GM21528 (cell line): ENCODE data around the gene OPRM1.
"Not testable (repeated sequence)": the region's sequence is repeated elsewhere in the genome, so short reads cannot be mapped to it uniquely, and the experiment has no call there.

Experiments used
- ATAC-seq: cut with Tn5 transposase; IDR thresholded peaks from one replicate; pipeline ENCODE4 v1.9.1; 2021; ENCODE audit warnings: mild to moderate bottlenecking, moderate library complexity; ENCODE audit not compliant: unreplicated experiment, low FRiP score

The OPRM1 gene

GRCh38 chr6:154039231-154039842 is at the start of gene OPRM1:
Gene OPRM1 (plus strand): TSS chr6:154039240. CDS start chr6:154039545, 305 bp downstream.
- no peak for ATAC-seq

DNA sequence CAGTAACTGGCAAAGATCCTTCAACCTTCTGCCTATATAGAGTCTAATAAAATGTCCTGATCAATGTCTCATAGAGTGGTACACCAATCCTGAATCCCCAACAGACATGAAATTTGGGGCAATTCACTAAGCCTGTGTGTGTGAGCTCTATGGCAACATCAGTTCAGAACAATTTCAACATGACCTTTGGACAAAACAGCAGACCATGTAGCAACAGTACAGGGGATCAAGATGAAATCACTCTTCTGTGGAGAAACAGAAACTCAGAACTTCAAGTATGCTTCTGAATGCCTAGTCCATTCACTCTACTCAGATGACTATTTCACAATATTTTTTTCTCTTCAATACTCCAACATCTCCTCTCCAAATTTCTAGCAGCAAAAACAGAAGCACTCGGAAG is 49.1 kb upstream of the OPRM1 start:
- no peak for ATAC-seq

- ATAC-seq, result no peak
Measured at GRCh38 chr6:153994004-153994403, 45.0 kb upstream of the OPRM1 start.

- no peak for ATAC-seq
Measured at GRCh38 chr6:153994811-153995210, 44.2 kb upstream of the OPRM1 start.

GRCh38 chr6:153997221-153997620 is 41.8 kb upstream of the OPRM1 start:
- no peak for ATAC-seq

GRCh38 chr6:154001494-154002285 is 37.4 kb upstream of the OPRM1 start:
- no peak for ATAC-seq

DNA sequence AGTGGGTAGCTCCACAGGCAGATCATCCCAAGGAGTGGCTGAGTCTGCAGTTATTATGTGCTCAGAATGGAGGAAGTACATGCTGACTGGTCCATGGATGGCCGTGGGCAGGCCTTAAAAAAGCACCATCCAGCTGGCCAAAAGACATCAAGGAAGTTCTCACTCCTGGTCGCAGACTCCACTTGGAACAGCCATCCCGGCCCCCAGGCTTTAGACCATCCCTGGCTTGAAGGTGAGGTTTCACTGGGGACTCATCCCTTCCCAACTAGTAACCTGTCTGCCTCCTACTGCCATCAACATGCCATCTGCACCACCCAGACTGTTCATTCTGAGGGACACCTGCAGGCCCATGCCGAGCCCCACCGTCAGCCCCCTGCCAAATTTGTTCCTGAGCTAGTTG is 36.1 kb upstream of the OPRM1 start:
- ATAC-seq, result no peak

DNA sequence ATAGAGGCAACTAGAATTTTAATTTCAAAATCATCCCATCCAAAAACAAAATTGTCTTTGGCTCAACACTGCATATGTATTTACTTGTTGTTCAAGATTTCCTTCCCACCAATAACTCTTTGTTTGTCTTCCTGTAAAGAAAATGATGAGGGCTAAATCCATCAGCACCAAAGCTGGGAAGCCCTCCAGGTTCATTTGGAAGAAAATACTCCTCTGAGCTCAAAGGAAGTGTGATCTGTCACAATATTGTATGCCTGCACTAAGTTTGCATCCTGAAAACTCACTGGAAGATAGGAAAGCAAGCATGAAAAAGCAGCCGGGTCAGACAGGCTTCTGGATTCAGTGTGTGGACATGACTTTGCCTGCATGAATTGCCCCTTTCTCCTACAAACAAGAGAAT is 28.7 kb upstream of the OPRM1 start:
- ATAC-seq, result no peak

DNA sequence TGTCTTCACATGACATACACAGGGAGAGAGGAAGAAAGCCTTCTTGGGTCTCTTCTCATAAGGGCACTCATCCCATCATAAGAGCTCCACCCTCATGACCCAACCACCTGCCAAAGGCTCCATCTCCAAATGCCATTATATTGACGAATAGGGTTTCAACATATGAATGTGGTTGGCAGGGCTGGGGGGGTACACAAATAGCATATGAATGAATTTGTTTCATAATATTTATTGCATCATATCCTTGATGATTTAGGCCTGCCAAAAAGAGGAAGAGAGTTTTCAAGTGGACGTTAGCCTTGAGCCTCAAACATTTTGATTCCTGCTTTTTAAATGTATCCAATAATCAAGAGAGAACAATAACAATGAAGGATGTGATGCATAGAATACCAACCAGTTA is 26.2 kb upstream of the OPRM1 start:
- ATAC-seq, result no peak

DNA sequence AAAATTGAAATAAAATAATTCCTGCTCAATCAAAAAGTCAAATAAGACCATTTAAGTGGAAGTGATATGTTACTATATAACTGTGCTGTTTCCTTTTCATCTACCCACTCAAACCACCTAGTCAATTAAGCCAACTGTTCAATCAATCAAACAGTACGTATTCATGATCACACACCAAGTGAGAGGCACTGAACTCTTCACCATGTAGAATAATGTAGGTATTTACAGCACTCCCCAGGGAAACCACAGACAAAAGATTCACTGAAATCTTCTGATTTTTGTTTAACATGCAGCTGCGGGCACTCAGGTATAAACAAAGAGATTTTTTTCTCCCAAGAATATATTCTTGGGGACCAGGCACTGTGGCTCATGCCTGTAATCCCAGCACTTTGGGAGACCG is 21.3 kb upstream of the OPRM1 start:
- no peak for ATAC-seq

DNA sequence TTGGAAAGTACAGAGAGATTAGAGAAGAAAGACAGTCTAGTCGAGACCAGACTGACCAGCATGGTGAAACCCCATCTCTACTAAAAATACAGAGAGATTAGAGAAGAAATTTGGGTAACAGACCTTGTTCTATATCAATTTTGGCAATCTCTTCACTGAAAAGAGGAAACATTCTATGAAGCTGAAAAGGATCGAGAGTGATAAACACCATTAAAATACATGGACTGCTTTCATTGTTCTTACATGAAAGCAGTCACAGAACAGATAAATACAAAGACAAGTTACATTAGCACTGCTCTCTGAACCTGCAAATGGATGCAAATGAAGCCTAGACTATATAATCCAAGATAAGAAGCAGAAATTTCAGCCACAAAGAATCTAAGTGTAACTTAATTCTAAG is 8.4 kb upstream of the OPRM1 start:
- ATAC-seq, result no peak

- ATAC-seq, result no peak
Measured at GRCh38 chr6:154041001-154041400, 2.0 kb downstream of the OPRM1 start.

GRCh38 chr6:154053141-154053540 is 14.1 kb downstream of the OPRM1 start:
- no peak for ATAC-seq

DNA sequence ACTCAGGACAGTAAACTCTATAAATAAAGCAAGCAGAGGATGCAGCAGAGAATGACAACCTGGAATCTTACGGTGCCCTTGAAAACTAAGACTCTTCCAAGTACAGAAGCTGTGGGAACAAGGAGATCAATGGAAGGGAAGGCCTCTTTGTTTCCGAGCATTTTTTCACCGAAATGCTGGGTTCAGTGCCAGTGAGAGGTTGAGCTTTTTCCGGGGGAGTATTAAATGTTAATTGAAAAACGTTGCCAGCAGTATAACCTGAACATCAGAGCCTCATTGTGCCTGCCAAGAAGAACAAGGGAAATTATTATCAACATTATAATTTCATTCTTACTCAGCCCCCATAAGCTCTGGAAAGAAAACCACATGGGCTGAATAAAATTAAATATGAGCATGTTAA is 17.5 kb downstream of the OPRM1 start:
- no peak for ATAC-seq

DNA sequence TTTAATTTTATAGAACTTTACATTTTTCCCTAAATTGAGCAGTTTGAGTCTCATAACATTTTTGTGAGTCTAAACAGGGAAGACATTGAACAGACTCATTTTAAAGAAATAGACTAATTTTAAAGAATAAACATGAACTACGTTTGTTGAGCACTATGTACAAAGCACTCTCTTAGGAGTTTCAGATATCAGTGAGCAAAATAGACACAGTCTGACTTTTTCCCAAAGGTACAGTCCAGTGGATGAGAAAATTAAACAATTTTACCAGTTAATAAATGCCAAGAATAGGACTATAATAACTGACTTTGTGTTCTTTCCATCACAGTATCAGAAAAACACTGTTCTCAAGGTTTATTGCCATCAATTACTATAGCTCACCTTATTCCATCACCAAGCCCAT is 18.1 kb downstream of the OPRM1 start:
- ATAC-seq, result no peak

DNA sequence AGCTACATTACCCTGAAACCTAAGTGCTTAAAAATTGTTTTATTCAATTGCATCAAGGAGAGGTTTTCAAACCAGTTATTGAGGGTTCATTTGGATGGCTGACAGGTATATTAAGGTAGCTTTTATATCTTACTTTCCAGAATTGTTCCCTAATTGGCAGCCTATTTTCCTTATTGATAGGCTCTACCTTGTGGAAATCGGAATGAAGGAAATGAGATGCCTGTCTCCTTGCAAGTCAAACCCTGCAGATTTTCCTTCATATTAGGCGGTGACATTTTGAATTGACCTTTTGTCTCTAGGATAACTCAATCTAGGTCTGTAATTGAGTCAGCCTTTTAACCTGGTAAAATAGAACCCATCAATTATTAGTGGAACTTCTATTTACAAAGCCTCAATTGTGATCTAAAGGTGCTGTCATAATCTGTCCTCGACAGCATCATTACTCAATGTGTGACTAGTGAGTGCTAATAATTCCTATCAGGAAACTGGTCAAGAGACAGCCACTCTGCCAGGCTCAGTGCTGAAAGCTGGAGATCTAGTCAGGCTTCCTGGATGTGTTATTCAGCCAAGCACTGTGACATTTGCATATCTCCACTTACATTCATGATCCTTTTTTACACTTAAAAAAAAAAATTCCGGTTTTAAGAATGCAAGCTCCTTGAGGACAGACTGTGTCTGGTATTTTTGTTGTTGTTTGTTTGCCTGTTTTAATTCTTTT is 20.1 kb downstream of the OPRM1 start:
- ATAC-seq, result no peak

- ATAC-seq, result no peak
Measured at GRCh38 chr6:154060076-154060475, 21.0 kb downstream of the OPRM1 start.

GRCh38 chr6:154070041-154070440 is 31.0 kb downstream of the OPRM1 start:
- ATAC-seq, result no peak

GRCh38 chr6:154070657-154071056 is 31.6 kb downstream of the OPRM1 start:
- no peak for ATAC-seq

GRCh38 chr6:154071236-154071635 is 32.2 kb downstream of the OPRM1 start:
- ATAC-seq, result no peak

- no peak for ATAC-seq
Measured at GRCh38 chr6:154071711-154072110, 32.7 kb downstream of the OPRM1 start.

DNA sequence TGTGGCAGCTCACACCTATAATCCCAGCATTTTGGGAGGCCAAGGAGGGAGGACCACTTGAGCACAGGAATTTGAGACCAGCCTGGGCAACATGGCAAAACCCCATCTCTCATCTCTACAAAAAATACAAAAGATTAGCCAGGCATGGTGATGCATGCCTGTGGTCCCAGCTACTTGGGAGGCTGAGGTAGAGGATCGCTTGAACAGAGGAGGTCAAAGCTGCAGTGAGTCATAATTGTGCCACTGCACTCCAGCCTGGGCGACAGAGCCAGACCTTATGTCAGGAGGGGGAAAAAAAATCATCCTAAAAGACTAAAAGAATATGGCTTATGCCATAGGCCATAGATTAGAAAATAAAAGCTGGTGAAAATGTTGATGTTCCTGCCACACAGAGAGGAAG is 39.6 kb downstream of the OPRM1 start:
- not testable (repeated sequence) for ATAC-seq
